Neural cell (in vitro differentiated cells): Measurements from ENCODE around the gene PHF12. TPM values are rescaled to one million over a fixed set of nuclear protein-coding genes. Genes with fewer than 3 reads are reported as not detected.
"Not testable (repeated sequence)": the region's sequence is repeated elsewhere in the genome, so short reads cannot be mapped to it uniquely, and the experiment has no call there.

ENCODE experiments used
- H2AFZ ChIP-seq: fragments of 200-600, 300-800 bp; sonication (generic), shearing (Covaris generic); 2 replicates; pipeline ENCODE4 v1.6.0; 2014; ENCODE audit warnings: low read depth, mild to moderate bottlenecking, antibody characterized with exemption, low read length, moderate library complexity
- H3F3A ChIP-seq: fragments of 200-600 bp; shearing (Covaris generic); 2 replicates; pipeline ENCODE4 v1.6.1; 2016; ENCODE audit warnings: mild to moderate bottlenecking, moderate library complexity, mixed read lengths, antibody characterized with exemption, low read length; ENCODE audit not compliant: insufficient read depth, poor library complexity, severe bottlenecking
- H3K27ac ChIP-seq: fragments of 200-600, 300-800 bp; sonication (generic), shearing (Covaris generic); 2 replicates; pipeline ENCODE4 v1.5.1; 2014; ENCODE audit warnings: mild to moderate bottlenecking, low read length, moderate library complexity
- H3K27me3 ChIP-seq: fragments of 300-800, 200-600 bp; sonication (generic), shearing (Covaris generic); 2 replicates; pipeline ENCODE4 v1.6.0; 2014; ENCODE audit warnings: mild to moderate bottlenecking, low read depth, low read length, moderate library complexity; ENCODE audit not compliant: insufficient read depth
- H3K36me3 ChIP-seq: fragments of 300-800, 200-600 bp; sonication (generic), shearing (Covaris generic); 2 replicates; pipeline ENCODE4 v1.5.1; 2014; ENCODE audit warnings: mild to moderate bottlenecking, antibody characterized with exemption, low read length, moderate library complexity; ENCODE audit not compliant: insufficient read depth
- H3K4me2 ChIP-seq: fragments of 300-800, 200-600 bp; sonication (generic), shearing (Covaris generic); 2 replicates; pipeline ENCODE4 v1.6.0; 2014; ENCODE audit warnings: mild to moderate bottlenecking, low read length
- H3K4me3 ChIP-seq: fragments of 300-800, 200-600 bp; sonication (generic), shearing (Covaris generic); 2 replicates; pipeline ENCODE4 v1.5.1; 2014; ENCODE audit warnings: mild to moderate bottlenecking, low read length, moderate library complexity
- H3K79me2 ChIP-seq: fragments of 200-600 bp; shearing (Covaris generic); replicated peaks from 2 replicates; pipeline ENCODE4 v1.6.0; 2014; ENCODE audit warnings: mild to moderate bottlenecking, low read length, moderate library complexity; ENCODE audit not compliant: insufficient read depth
- H3K9ac ChIP-seq: fragments of 300-800, 200-600 bp; sonication (generic), shearing (Covaris generic); 2 replicates; pipeline ENCODE4 v1.6.1; 2016; ENCODE audit warnings: mild to moderate bottlenecking, low read length, mixed read lengths
- H3K9me2 ChIP-seq: fragments of 200-600 bp; shearing (Covaris generic); 2 replicates; pipeline ENCODE4 v1.6.1; 2016; ENCODE audit warnings: mild to moderate bottlenecking, low read length, mixed read lengths; ENCODE audit not compliant: insufficient read depth
- H3K9me3 ChIP-seq: fragments of 200-600, 300-800 bp; sonication (generic), shearing (Covaris generic); 2 replicates; pipeline ENCODE4 v1.6.1; 2016; ENCODE audit warnings: mild to moderate bottlenecking, mixed run types, low read length, moderate library complexity, mixed read lengths
- H4K20me1 ChIP-seq: fragments of 200-600 bp; shearing (Covaris generic); 2 replicates; pipeline ENCODE4 v1.6.1; 2016; ENCODE audit warnings: mild to moderate bottlenecking, mixed run types; ENCODE audit not compliant: insufficient read depth
- EP300 ChIP-seq: fragments of 450-650 bp; conservative IDR thresholded peaks from 2 replicates; pipeline ENCODE4 v1.6.1; 2014; ENCODE audit warnings: antibody characterized with exemption, mild to moderate bottlenecking, moderate library complexity; ENCODE audit not compliant: poor library complexity, severe bottlenecking
- EZH2 ChIP-seq: fragments of 200-600, 300-800 bp; shearing (Covaris generic), sonication (generic); IDR thresholded peaks from 2 replicates; pipeline ENCODE4 v1.6.1; 2014; ENCODE audit warnings: antibody characterized with exemption, low read length, borderline replicate concordance, mild to moderate bottlenecking; ENCODE audit not compliant: insufficient read depth, poor library complexity, severe bottlenecking
- MXI1 ChIP-seq: fragments of 450-650 bp; conservative IDR thresholded peaks from 2 replicates; pipeline ENCODE4 v1.6.1; 2014; ENCODE audit warnings: antibody characterized with exemption, mild to moderate bottlenecking; ENCODE audit not compliant: poor library complexity, severe bottlenecking
- POLR2AphosphoS5 ChIP-seq: IDR thresholded peaks from 2 replicates; pipeline ENCODE4 v1.6.1; 2012
- RAD21 ChIP-seq: fragments of 450-650 bp; conservative IDR thresholded peaks from 2 replicates; pipeline ENCODE4 v1.6.1; 2014; ENCODE audit warnings: antibody characterized with exemption, mild to moderate bottlenecking, moderate library complexity
- SMC3 ChIP-seq: fragments of 450-650 bp; conservative IDR thresholded peaks from 2 replicates; pipeline ENCODE4 v1.6.1; 2014; ENCODE audit warnings: antibody characterized with exemption, mild to moderate bottlenecking, moderate library complexity; ENCODE audit not compliant: poor library complexity
- TAF1 ChIP-seq: IDR thresholded peaks from 2 replicates; pipeline ENCODE4 v1.6.1; 2012; ENCODE audit warnings: low read depth
- polyA plus RNA-seq: library from polyadenylated mRNA; depleted of rRNA; stranded (reverse); fragments of >200 nt; gene quantifications from 2 replicates; pipeline ENCODE4 v1.2.3, GENCODE V29; 2014
- TF ChIP-seq, protein P1 (sequence below): fragments of 450-650 bp; IDR thresholded peaks from 2 replicates; pipeline ENCODE4 v1.5.1; 2014; ENCODE audit warnings: antibody characterized with exemption, mild to moderate bottlenecking, moderate library complexity; ENCODE audit not compliant: poor library complexity, severe bottlenecking
- TF ChIP-seq, protein P2 (sequence below): IDR thresholded peaks from 2 replicates; pipeline ENCODE4 v1.6.1; 2012; ENCODE audit warnings: borderline replicate concordance

PHF12 gene
- polyA plus RNA-seq, 1 donor from 2014 or later, result 10.4 TPM

DNA sequence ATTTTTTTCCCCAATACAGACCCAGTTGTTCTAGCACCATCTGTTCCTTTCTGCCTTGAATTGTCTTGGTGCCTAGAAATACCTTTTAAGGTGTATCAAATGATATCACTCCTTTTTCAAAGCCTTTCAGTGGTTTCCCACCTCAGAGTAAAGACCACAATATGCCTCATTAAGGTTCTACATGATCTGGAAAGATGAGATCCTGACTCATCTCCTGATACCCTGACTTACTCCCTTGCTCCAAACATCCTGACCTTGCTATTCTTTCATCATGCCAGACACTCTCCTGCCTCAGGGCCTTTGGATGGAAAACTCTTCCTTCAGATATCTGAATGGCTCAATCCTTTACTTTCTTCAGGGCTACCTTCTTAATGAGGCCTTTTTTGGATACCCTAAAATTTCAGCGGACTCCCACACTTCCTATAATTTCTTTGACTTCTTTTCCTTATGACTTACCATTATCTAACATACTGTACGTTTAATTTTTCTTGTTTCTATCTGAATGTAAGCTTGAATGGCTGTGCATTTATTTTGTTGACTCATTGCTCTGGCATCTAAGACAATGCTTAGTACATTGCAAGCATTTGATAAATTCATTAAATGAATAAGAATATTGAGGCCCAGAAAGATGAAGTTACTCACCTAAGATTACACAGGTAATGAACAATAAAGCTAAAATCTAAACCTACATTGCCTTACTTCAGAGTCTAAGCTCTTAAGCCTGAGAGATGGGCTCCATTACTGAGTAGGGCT is 73.0 kb downstream of the PHF12 start:
- no peaks in the 10 kb centered on the region for H3K79me2 ChIP-seq
- no peak overlapping the region for H2AFZ ChIP-seq
- H3K4me3 ChIP-seq, result no peak overlapping the region
- no peaks in the 10 kb centered on the region for H3K9me3 ChIP-seq
- H3F3A ChIP-seq, result no peaks in the 10 kb centered on the region
- no peaks in the 10 kb centered on the region for H4K20me1 ChIP-seq
- TF ChIP-seq SMC3, result no peak
- TF ChIP-seq, protein P1, sequence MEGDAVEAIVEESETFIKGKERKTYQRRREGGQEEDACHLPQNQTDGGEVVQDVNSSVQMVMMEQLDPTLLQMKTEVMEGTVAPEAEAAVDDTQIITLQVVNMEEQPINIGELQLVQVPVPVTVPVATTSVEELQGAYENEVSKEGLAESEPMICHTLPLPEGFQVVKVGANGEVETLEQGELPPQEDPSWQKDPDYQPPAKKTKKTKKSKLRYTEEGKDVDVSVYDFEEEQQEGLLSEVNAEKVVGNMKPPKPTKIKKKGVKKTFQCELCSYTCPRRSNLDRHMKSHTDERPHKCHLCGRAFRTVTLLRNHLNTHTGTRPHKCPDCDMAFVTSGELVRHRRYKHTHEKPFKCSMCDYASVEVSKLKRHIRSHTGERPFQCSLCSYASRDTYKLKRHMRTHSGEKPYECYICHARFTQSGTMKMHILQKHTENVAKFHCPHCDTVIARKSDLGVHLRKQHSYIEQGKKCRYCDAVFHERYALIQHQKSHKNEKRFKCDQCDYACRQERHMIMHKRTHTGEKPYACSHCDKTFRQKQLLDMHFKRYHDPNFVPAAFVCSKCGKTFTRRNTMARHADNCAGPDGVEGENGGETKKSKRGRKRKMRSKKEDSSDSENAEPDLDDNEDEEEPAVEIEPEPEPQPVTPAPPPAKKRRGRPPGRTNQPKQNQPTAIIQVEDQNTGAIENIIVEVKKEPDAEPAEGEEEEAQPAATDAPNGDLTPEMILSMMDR, result no peak
- no peak for TF ChIP-seq EZH2
- H3K9ac ChIP-seq, result no peak overlapping the region
- no peak overlapping the region for H3K27ac ChIP-seq
- no peaks in the 10 kb centered on the region for H3K9me2 ChIP-seq
- no peak overlapping the region for H3K4me2 ChIP-seq
- H3K27me3 ChIP-seq, result no peaks in the 10 kb centered on the region
- no peaks in the 10 kb centered on the region for H3K36me3 ChIP-seq

DNA sequence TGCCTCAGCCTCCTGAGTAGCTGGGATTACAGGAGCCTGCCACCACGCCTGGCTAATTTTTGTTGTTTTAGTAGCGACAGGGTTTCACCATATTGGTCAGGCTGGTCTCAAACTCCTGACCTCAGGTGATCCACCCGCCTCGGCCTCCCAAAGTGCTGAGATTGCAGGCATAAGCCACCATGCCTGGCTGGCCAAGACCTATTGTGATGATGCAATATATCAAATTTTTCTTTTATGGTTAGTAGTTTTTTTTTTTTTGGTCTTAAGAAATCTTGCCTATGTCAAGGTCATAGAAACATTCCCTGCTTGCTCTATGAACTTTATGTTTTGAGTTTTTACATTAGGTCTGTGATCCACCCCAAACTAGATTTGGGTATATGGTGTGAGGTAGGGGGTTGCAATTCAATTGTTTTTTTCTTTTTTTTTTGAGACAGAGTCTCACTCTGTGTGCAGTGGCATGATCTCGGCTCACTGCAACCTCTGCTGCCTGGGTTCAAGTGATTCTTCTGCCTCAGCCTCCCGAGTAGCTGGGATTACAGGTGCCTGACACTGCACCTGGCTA is 74.1 kb downstream of the PHF12 start:
- not testable (repeated sequence) for H3K9me3 ChIP-seq, H3K4me2 ChIP-seq, H3F3A ChIP-seq, H3K27ac ChIP-seq, H3K4me3 ChIP-seq, H3K36me3 ChIP-seq, H4K20me1 ChIP-seq, H3K9me2 ChIP-seq, H3K27me3 ChIP-seq, H3K79me2 ChIP-seq, H2AFZ ChIP-seq, H3K9ac ChIP-seq

DNA sequence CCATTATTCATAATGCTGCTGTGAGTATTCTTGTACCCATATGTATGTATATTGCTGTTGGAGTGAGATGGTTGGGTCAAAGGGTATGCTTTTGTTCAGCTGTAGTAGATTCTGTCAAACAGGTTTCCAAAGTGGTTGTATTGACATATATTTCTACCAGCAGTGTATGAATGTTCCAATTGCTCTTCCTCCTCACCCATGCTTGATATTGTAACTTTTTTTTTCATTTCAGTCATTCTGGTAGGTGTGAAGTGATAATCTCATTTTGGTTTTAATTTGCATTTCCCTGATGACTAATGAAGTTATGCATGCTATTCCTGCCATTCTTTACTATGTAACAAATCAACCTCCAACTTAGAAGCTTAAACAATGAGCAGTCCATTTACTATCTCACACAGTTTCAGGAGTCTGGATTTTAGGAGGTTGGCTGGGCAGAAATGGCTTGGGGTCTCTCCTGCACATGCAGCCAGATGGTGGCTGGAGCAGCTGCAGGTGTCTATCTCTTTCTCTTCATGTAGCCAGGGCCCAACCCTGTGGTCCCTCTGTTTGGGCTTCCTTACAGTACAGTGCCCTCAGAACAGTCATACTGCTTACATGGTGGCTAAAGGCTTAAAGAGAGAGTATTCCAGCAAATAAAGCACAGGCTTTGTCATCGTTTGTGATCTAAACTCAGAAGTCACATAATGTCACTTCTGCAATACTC is 75.3 kb downstream of the PHF12 start:
- Histone ChIP-seq H3K27me3 (no peaks in the 10 kb centered on the region), H3F3A (no peaks in the 10 kb centered on the region), H3K27ac (no peak overlapping the region), H3K79me2 (no peaks in the 10 kb centered on the region), H3K4me3 (no peak overlapping the region), H3K9me3 (no peaks in the 10 kb centered on the region), H3K9ac (no peak overlapping the region), H2AFZ (no peak overlapping the region), H4K20me1 (no peaks in the 10 kb centered on the region), H3K9me2 (no peaks in the 10 kb centered on the region), H3K36me3 (no peaks in the 10 kb centered on the region), H3K4me2 (no peak overlapping the region)
- no peak for TF ChIP-seq SMC3
- TF ChIP-seq, protein P1, result no peak
- no peak for TF ChIP-seq POLR2AphosphoS5
- TF ChIP-seq MXI1, result no peak
- TF ChIP-seq, protein P2, sequence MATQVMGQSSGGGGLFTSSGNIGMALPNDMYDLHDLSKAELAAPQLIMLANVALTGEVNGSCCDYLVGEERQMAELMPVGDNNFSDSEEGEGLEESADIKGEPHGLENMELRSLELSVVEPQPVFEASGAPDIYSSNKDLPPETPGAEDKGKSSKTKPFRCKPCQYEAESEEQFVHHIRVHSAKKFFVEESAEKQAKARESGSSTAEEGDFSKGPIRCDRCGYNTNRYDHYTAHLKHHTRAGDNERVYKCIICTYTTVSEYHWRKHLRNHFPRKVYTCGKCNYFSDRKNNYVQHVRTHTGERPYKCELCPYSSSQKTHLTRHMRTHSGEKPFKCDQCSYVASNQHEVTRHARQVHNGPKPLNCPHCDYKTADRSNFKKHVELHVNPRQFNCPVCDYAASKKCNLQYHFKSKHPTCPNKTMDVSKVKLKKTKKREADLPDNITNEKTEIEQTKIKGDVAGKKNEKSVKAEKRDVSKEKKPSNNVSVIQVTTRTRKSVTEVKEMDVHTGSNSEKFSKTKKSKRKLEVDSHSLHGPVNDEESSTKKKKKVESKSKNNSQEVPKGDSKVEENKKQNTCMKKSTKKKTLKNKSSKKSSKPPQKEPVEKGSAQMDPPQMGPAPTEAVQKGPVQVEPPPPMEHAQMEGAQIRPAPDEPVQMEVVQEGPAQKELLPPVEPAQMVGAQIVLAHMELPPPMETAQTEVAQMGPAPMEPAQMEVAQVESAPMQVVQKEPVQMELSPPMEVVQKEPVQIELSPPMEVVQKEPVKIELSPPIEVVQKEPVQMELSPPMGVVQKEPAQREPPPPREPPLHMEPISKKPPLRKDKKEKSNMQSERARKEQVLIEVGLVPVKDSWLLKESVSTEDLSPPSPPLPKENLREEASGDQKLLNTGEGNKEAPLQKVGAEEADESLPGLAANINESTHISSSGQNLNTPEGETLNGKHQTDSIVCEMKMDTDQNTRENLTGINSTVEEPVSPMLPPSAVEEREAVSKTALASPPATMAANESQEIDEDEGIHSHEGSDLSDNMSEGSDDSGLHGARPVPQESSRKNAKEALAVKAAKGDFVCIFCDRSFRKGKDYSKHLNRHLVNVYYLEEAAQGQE, result no peak
- no peak for TF ChIP-seq RAD21
- no peak for TF ChIP-seq EP300
- no peak for TF ChIP-seq EZH2
- no peak for TF ChIP-seq TAF1
